OCI-LY1 (cell line): ENCODE measurements around the gene HES5.

Experiments
- EZH2 ChIP-seq: fragments of 200-600 bp; sonication (generic), shearing (Covaris generic); IDR thresholded peaks from 2 replicates; pipeline ENCODE4 v1.8.0; 2017; ENCODE audit warnings: borderline replicate concordance, mixed run types, mild to moderate bottlenecking, antibody characterized with exemption, low read length, moderate library complexity, mixed read lengths
- TF ChIP-seq, protein P1 (sequence below): fragments of 200-600 bp; sonication (generic), shearing (Covaris generic); IDR thresholded peaks from 2 replicates; pipeline ENCODE4 v1.5.1; 2017; ENCODE audit warnings: mild to moderate bottlenecking, antibody characterized with exemption, low read length, moderate library complexity, mixed read lengths

DNA sequence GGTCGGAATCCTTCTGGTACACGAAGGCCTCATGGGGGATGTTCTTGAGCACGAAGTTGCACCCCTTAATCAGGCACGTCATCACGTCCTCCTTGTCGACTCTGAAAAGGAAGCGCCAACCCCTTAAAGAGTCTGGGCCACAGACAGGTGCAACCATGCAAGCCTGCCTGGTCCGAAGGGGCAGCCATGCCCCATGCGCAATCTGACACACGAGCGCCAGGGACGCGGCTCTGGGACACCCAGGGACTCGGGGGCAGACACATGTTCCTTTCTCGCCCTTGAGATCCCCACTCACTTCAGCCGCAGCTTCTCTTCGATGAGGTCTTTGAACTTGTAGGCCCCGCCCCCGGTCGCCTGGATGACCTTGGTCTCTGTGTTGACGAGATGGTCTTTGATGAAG lies 9.3 kb downstream of the HES5 start:
- no peak for TF ChIP-seq EZH2
- TF ChIP-seq, protein P1, sequence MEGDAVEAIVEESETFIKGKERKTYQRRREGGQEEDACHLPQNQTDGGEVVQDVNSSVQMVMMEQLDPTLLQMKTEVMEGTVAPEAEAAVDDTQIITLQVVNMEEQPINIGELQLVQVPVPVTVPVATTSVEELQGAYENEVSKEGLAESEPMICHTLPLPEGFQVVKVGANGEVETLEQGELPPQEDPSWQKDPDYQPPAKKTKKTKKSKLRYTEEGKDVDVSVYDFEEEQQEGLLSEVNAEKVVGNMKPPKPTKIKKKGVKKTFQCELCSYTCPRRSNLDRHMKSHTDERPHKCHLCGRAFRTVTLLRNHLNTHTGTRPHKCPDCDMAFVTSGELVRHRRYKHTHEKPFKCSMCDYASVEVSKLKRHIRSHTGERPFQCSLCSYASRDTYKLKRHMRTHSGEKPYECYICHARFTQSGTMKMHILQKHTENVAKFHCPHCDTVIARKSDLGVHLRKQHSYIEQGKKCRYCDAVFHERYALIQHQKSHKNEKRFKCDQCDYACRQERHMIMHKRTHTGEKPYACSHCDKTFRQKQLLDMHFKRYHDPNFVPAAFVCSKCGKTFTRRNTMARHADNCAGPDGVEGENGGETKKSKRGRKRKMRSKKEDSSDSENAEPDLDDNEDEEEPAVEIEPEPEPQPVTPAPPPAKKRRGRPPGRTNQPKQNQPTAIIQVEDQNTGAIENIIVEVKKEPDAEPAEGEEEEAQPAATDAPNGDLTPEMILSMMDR, result no peak
